Stimulated activated naive CD8-positive, alpha-beta T cell treated with anti-CD3 and anti-CD28 coated beads, Interleukin-15, Interleukin-2, amounts not matched to agents 100 ng/mL and 50 ng/mL, for 24 hours (primary cell): Measurements from ENCODE around the gene CTNNA1.
"Not testable (repeated sequence)": the region's sequence is repeated elsewhere in the genome, so short reads cannot be mapped to it uniquely, and the experiment has no call there.

Experiments used
- H3K27ac Mint-ChIP-seq: one replicate; pipeline ENCODE4 v1.8.0; 2021; ENCODE audit warnings: mild to moderate bottlenecking, mixed read lengths
- H3K27me3 Mint-ChIP-seq: one replicate; pipeline ENCODE4 v1.8.0; 2021; ENCODE audit warnings: mixed read lengths
- H3K36me3 Mint-ChIP-seq: one replicate; pipeline ENCODE4 v1.8.0; 2021; ENCODE audit warnings: low read depth, mixed read lengths
- H3K4me1 Mint-ChIP-seq: one replicate; pipeline ENCODE4 v1.8.0; 2021; ENCODE audit warnings: low read depth, mixed read lengths
- H3K4me3 Mint-ChIP-seq: one replicate; pipeline ENCODE4 v1.8.0; 2021; ENCODE audit warnings: mild to moderate bottlenecking, mixed read lengths
- H3K9me3 Mint-ChIP-seq: one replicate; pipeline ENCODE4 v1.8.0; 2021; ENCODE audit warnings: mixed read lengths

CTNNA1 gene

GRCh38 chr5:138833080-138833479 is 79.9 kb downstream of the CTNNA1 start:
- peaks cover 3% of the 10 kb centered on the region for H3K27me3 Mint-ChIP-seq
- peaks cover 10% of the 10 kb centered on the region for H3K4me1 Mint-ChIP-seq
- no peak overlapping the region for H3K27ac Mint-ChIP-seq
- no peaks in the 10 kb centered on the region for H3K9me3 Mint-ChIP-seq
- no peak overlapping the region for H3K4me3 Mint-ChIP-seq
- H3K36me3 Mint-ChIP-seq: peaks cover 20% of the 10 kb centered on the region

GRCh38 chr5:138833726-138834480 is 80.7 kb downstream of the CTNNA1 start:
- Mint-ChIP-seq H3K4me3 (no peak overlapping the region), H3K36me3 (peaks cover 12% of the 10 kb centered on the region), H3K27me3 (peaks cover 3% of the 10 kb centered on the region), H3K9me3 (no peaks in the 10 kb centered on the region), H3K4me1 (peaks cover 10% of the 10 kb centered on the region), H3K27ac (no peak overlapping the region)

DNA sequence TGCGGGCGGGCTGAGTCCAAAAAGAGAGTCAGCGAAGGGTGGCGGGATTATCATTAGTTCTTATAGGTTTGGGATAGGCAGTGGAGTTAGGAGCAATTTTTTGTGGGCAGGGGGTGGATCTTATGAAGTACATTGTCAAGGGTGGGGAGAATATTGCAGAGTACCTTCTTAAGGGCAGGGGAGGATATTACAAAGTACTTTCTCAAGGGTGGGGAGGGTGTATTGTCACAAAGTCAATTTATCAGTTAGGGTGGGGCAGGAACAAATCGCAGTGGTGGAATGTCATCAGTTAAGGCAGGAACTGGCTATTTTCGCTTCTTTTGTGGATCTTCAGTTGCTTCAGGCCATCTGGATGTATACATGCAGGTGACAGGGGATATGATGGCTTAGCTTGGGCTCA is 81.6 kb downstream of the CTNNA1 start:
- not testable (repeated sequence) for H3K27ac Mint-ChIP-seq, H3K9me3 Mint-ChIP-seq, H3K36me3 Mint-ChIP-seq, H3K4me3 Mint-ChIP-seq, H3K27me3 Mint-ChIP-seq
- peaks cover 10% of the 10 kb centered on the region for H3K4me1 Mint-ChIP-seq

GRCh38 chr5:138837160-138837559 is 83.9 kb downstream of the CTNNA1 start:
- Mint-ChIP-seq H3K4me1 (peaks cover 2% of the 10 kb centered on the region), H3K9me3 (no peaks in the 10 kb centered on the region), H3K27me3 (peaks cover 3% of the 10 kb centered on the region), H3K27ac (no peak overlapping the region), H3K36me3 (peaks cover 6% of the 10 kb centered on the region), H3K4me3 (no peak overlapping the region)

GRCh38 chr5:138840103-138840502 is 86.9 kb downstream of the CTNNA1 start:
- no peaks in the 10 kb centered on the region for H3K9me3 Mint-ChIP-seq
- H3K27ac Mint-ChIP-seq: no peak overlapping the region
- peaks cover 3% of the 10 kb centered on the region for H3K27me3 Mint-ChIP-seq
- no peak overlapping the region for H3K4me3 Mint-ChIP-seq
- H3K36me3 Mint-ChIP-seq: peaks cover 3% of the 10 kb centered on the region
- H3K4me1 Mint-ChIP-seq: peaks cover 9% of the 10 kb centered on the region

DNA sequence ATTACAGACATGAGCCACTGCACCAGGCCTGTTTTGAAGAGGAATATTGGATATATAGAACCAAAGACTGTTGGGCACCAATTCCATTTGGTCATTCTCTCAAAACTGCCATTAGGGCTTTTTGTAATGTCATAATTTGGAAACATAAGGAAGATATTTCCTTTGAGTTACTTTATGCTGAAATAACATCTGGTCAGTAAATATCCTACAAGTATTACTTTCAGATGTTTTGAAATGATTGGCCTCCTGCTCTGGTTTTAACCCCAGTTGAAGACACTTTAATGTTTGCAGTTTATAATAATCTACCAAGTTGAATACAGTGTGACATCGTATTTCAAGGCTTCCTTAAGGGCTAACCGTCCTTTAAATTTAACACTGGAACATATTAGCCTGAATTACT is 88.3 kb downstream of the CTNNA1 start:
- Mint-ChIP-seq H3K36me3 (no peaks in the 10 kb centered on the region), H3K4me1 (peaks cover 9% of the 10 kb centered on the region), H3K9me3 (no peaks in the 10 kb centered on the region), H3K4me3 (no peak overlapping the region), H3K27ac (no peak overlapping the region), H3K27me3 (peaks cover 3% of the 10 kb centered on the region)

GRCh38 chr5:138843316-138844124 is 90.3 kb downstream of the CTNNA1 start:
- Mint-ChIP-seq H3K4me1 (peaks cover 9% of the 10 kb centered on the region), H3K27me3 (no peaks in the 10 kb centered on the region), H3K4me3 (no peak overlapping the region), H3K9me3 (no peaks in the 10 kb centered on the region), H3K36me3 (no peaks in the 10 kb centered on the region), H3K27ac (no peak overlapping the region)

- Mint-ChIP-seq H3K4me3 (no peak overlapping the region), H3K9me3 (no peaks in the 10 kb centered on the region), H3K4me1 (peaks cover 9% of the 10 kb centered on the region), H3K27ac (no peak overlapping the region), H3K36me3 (no peaks in the 10 kb centered on the region), H3K27me3 (no peaks in the 10 kb centered on the region)
Observed at GRCh38 chr5:138844125-138844461, 90.9 kb downstream of the CTNNA1 start.

- Mint-ChIP-seq H3K36me3 (no peaks in the 10 kb centered on the region), H3K9me3 (no peaks in the 10 kb centered on the region), H3K4me3 (no peak overlapping the region), H3K27me3 (no peaks in the 10 kb centered on the region), H3K27ac (no peak overlapping the region), H3K4me1 (peaks cover 9% of the 10 kb centered on the region)
Observed at GRCh38 chr5:138844812-138845513, 91.7 kb downstream of the CTNNA1 start.

DNA sequence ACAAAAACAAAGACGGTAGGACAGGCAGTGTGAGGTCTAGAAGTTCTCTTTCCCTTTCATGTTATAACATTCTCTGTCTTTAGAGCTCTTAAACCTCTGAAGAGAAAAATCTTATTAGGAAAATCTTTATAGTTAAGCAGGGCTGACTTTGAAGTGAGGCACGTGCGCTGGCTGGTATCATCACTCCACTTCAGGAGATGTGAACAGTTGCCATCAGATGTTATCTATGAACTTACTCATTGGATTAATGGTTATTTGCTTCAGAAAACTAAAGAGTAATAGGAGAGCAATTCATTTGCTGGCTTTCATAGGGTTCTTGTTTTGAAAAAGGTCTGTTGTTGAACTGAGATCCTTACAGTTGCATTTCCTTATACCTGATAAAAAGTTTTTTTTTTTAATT is 96.2 kb downstream of the CTNNA1 start:
- no peaks in the 10 kb centered on the region for H3K36me3 Mint-ChIP-seq
- no peak overlapping the region for H3K4me3 Mint-ChIP-seq
- peaks cover 8% of the 10 kb centered on the region for H3K4me1 Mint-ChIP-seq

GRCh38 chr5:138849882-138850281 is 96.7 kb downstream of the CTNNA1 start:
- H3K27me3 Mint-ChIP-seq: no peaks in the 10 kb centered on the region
- no peaks in the 10 kb centered on the region for H3K9me3 Mint-ChIP-seq
- no peaks in the 10 kb centered on the region for H3K36me3 Mint-ChIP-seq
- H3K4me3 Mint-ChIP-seq: no peak overlapping the region
- peaks cover 8% of the 10 kb centered on the region for H3K4me1 Mint-ChIP-seq
- no peak overlapping the region for H3K27ac Mint-ChIP-seq

More for the DNA sequence above, 96.2 kb downstream of the CTNNA1 start:
- Mint-ChIP-seq H3K27ac (no peak overlapping the region), H3K27me3 (no peaks in the 10 kb centered on the region), H3K9me3 (no peaks in the 10 kb centered on the region)

DNA sequence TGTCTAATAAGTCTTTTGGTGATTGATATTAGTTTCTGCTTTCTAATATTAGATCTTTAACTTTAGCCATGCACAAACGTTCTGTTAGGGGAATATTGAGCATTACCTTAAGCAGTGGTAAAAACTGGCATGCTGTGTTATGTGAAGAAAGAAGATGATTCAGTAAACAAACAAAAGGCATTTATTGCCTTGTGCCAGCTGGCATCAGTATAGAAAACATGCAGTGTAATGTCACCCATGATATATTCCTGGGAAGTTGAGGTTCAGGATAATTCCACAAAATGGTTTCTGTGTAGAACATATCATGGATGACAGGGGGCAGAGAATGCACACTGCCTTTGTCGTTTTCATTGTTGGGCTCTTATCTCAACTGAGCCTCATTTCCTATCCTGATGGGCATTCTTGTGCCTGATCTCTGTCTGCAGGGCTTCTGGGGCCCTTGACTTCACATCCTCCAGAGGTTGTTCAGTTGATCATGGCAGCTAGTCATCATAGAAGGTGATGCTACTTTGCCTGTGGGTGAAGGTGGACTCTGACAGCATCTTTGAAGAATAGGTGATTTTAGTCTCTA is 97.7 kb downstream of the CTNNA1 start:
- Mint-ChIP-seq H3K27me3 (no peaks in the 10 kb centered on the region), H3K9me3 (no peaks in the 10 kb centered on the region), H3K4me1 (peaks cover 8% of the 10 kb centered on the region), H3K4me3 (no peak overlapping the region), H3K27ac (no peak overlapping the region), H3K36me3 (no peaks in the 10 kb centered on the region)

GRCh38 chr5:138853132-138853531 is 99.9 kb downstream of the CTNNA1 start:
- Mint-ChIP-seq H3K4me3 (no peak overlapping the region), H3K4me1 (peaks cover 8% of the 10 kb centered on the region)

GRCh38 chr5:138867011-138867410 is 113.8 kb downstream of the CTNNA1 start:
- H3K9me3 Mint-ChIP-seq: no peaks in the 10 kb centered on the region
- peaks cover 25% of the 10 kb centered on the region for H3K4me1 Mint-ChIP-seq
- H3K36me3 Mint-ChIP-seq: peaks cover 22% of the 10 kb centered on the region
- H3K27me3 Mint-ChIP-seq: peaks cover 21% of the 10 kb centered on the region
- H3K27ac Mint-ChIP-seq: no peak overlapping the region
- H3K4me3 Mint-ChIP-seq: no peak overlapping the region

More at GRCh38 chr5:138853132-138853531, 99.9 kb downstream of the CTNNA1 start:
- no peaks in the 10 kb centered on the region for H3K9me3 Mint-ChIP-seq
- H3K27me3 Mint-ChIP-seq: no peaks in the 10 kb centered on the region
- no peak overlapping the region for H3K27ac Mint-ChIP-seq
- no peaks in the 10 kb centered on the region for H3K36me3 Mint-ChIP-seq

GRCh38 chr5:138869038-138869437 is 115.8 kb downstream of the CTNNA1 start:
- peaks cover 25% of the 10 kb centered on the region for H3K4me1 Mint-ChIP-seq
- H3K4me3 Mint-ChIP-seq: no peak overlapping the region
- H3K36me3 Mint-ChIP-seq: peaks cover 11% of the 10 kb centered on the region
- H3K27me3 Mint-ChIP-seq: peaks cover 36% of the 10 kb centered on the region
- H3K27ac Mint-ChIP-seq: no peak overlapping the region
- no peaks in the 10 kb centered on the region for H3K9me3 Mint-ChIP-seq
